ENCODE measurements around the gene SEZ6L. TPM values are rescaled to one million over a fixed set of nuclear protein-coding genes. Genes with fewer than 3 reads are reported as not detected.

Gene SEZ6L
- total RNA-seq, 1 experiment from 2014 or later: 0.13 TPM

DNA sequence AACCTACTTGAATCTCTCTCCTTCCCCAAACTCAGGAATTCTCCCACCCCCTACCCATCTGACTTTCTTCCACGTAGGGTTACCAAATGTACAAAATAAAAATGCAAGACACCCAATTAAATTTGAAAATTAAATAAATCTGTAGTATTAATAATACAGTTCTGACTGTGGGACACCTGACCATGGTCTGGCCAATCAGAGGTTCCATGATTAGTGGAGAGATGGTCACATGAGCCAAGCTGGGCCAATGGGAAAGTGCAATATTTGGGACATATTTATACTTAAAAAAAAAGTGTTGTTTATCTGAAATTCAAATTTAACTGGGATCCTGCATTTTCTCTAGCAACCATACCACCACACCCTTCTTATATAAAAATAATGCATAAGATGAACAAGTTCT, 230.0 kb downstream of the SEZ6L start:
- H3K56ac ChIP-seq (ENCODE audit: insufficient read length, low read depth, low read length): no peak overlapping the region
- Mint-ChIP-seq H3K27me3 (ENCODE audit: low read depth) (peaks cover 3% of the 10 kb centered on the region; the same call in 1 of the 2 replicates), H3K4me3 (no peak overlapping the region), H3K4me1 (peaks cover 5 to 18% of the 10 kb centered on the region in 2 experiments), H3K36me3 (ENCODE audit: insufficient read depth in 1 of 3, low read depth in 3 of 3) (no peaks in the 10 kb centered on the region), H3K27ac (no peak overlapping the region), H3K9me3 (no peaks in the 10 kb centered on the region)
- H3K79me1 ChIP-seq (ENCODE audit: insufficient read depth, low read depth, low read length, poor library complexity, severe bottlenecking): no peaks in the 10 kb centered on the region
- no peak overlapping the region for H4K8ac ChIP-seq (replicated peaks; ENCODE audit: insufficient read length, low read depth, low read length)
- H2AK5ac ChIP-seq (ENCODE audit: insufficient read length, low read length): no peak overlapping the region
- H3K23me2 ChIP-seq (ENCODE audit: insufficient read length, low read depth, low read length, poor library complexity, severe bottlenecking): no peaks in the 10 kb centered on the region
- H3K9ac ChIP-seq (ENCODE audit: extremely low read depth, insufficient read length, low read length): no peak overlapping the region
- H3T11ph ChIP-seq (ENCODE audit: low read length): no peak overlapping the region
- H3K14ac ChIP-seq (ENCODE audit: insufficient read depth, low read length): no peak overlapping the region
- no peak overlapping the region for H2BK5ac ChIP-seq (ENCODE audit: insufficient read length, low read length)
- H3K27me3 ChIP-seq (ENCODE audit: insufficient read depth, low read length): no peaks in the 10 kb centered on the region
- no peaks in the 10 kb centered on the region for H4K20me1 ChIP-seq (ENCODE audit: control insufficient read depth, insufficient read depth, insufficient read length)
- no CpG with 5 or more reads among the region's 1 CpG for WGBS (ENCODE audit: extremely low coverage, insufficient read length, low lambda C conversion rate)
- no peak overlapping the region for H2BK20ac ChIP-seq (ENCODE audit: low read depth, low read length, poor library complexity, severe bottlenecking)
- H3K4me2 ChIP-seq (ENCODE audit: insufficient read depth, insufficient read length, low read length): no peak overlapping the region
- H2BK15ac ChIP-seq (ENCODE audit: low read depth, low read length): no peak overlapping the region
- H3K27ac ChIP-seq (ENCODE audit: insufficient read length, low read depth, low read length): no peak overlapping the region
- H2AFZ ChIP-seq (ENCODE audit: low read length): no peak overlapping the region
- H4K91ac ChIP-seq (ENCODE audit: insufficient read length, low read depth, low read length): no peak overlapping the region
- no peak overlapping the region for H2BK120ac ChIP-seq (ENCODE audit: low read depth, low read length, poor library complexity, severe bottlenecking)
- H4K5ac ChIP-seq (ENCODE audit: insufficient read length, low read depth, low read length): no peak overlapping the region
- H3K4ac ChIP-seq (ENCODE audit: low read depth, low read length): no peak overlapping the region
- H3K18ac ChIP-seq (ENCODE audit: insufficient read length, low read depth, low read length): no peak overlapping the region
- H2BK12ac ChIP-seq (ENCODE audit: insufficient read length, low read depth, low read length): no peak overlapping the region
- H3K23ac ChIP-seq (ENCODE audit: insufficient read length, low read depth, low read length): no peak overlapping the region
- no peaks in the 10 kb centered on the region for H3K4me1 ChIP-seq (ENCODE audit: insufficient read depth, low read length)
- H3K79me2 ChIP-seq (ENCODE audit: insufficient read depth, low read length): no peaks in the 10 kb centered on the region
- no peak for DNase-seq
- TF ChIP-seq, protein P1, sequence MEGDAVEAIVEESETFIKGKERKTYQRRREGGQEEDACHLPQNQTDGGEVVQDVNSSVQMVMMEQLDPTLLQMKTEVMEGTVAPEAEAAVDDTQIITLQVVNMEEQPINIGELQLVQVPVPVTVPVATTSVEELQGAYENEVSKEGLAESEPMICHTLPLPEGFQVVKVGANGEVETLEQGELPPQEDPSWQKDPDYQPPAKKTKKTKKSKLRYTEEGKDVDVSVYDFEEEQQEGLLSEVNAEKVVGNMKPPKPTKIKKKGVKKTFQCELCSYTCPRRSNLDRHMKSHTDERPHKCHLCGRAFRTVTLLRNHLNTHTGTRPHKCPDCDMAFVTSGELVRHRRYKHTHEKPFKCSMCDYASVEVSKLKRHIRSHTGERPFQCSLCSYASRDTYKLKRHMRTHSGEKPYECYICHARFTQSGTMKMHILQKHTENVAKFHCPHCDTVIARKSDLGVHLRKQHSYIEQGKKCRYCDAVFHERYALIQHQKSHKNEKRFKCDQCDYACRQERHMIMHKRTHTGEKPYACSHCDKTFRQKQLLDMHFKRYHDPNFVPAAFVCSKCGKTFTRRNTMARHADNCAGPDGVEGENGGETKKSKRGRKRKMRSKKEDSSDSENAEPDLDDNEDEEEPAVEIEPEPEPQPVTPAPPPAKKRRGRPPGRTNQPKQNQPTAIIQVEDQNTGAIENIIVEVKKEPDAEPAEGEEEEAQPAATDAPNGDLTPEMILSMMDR (conservative IDR thresholded peaks at IDR 0.05): no peak
- no peaks in the 10 kb centered on the region for H3K9me3 ChIP-seq (ENCODE audit: control insufficient read depth, low read depth, low read length)
